HL-60 (cell line): ENCODE measurements around the gene IGFL2.

ENCODE experiments used
- GABPA ChIP-seq: IDR thresholded peaks from 2 replicates; pipeline ENCODE4 v1.6.1; 2012; ENCODE audit warnings: low read depth
- POLR2AphosphoS5 ChIP-seq: IDR thresholded peaks from 2 replicates; pipeline ENCODE4 v1.6.1; 2012; ENCODE audit warnings: low read depth

- TF ChIP-seq POLR2AphosphoS5, result no peak
- no peak for TF ChIP-seq GABPA
Measured at GRCh38 chr19:46101293-46101692, 46.7 kb upstream of the IGFL2 start.
